Body of pancreas (tissue), 4 donors: ENCODE results near the gene KDM2B.

Source experiments
- POLR2A ChIP-seq, 3 donors: fragments of 450-650 bp; IDR thresholded peaks; one replicate each; pipeline ENCODE4 v1.6.1; 2016; ENCODE audit warnings: antibody characterized with exemption in 3 of 3, mild to moderate bottlenecking in 2 of 3
- TF ChIP-seq, protein P1 (sequence below), 7 experiments: fragments of 450-650 bp in 4 of 7; fragments of 200-600 bp in 3 of 7; sonication (generic) in 3 of 7; IDR thresholded peaks; one replicate each; pipeline ENCODE4 v1.5.1; 2016 to 2019; ENCODE audit warnings: antibody characterized with exemption in 7 of 7

GRCh38 chr12:121558956-121559355 lies 21.9 kb downstream of the KDM2B start:
- no peak for TF ChIP-seq POLR2A (IDR thresholded peaks at IDR 0.05)
- TF ChIP-seq, protein P1, sequence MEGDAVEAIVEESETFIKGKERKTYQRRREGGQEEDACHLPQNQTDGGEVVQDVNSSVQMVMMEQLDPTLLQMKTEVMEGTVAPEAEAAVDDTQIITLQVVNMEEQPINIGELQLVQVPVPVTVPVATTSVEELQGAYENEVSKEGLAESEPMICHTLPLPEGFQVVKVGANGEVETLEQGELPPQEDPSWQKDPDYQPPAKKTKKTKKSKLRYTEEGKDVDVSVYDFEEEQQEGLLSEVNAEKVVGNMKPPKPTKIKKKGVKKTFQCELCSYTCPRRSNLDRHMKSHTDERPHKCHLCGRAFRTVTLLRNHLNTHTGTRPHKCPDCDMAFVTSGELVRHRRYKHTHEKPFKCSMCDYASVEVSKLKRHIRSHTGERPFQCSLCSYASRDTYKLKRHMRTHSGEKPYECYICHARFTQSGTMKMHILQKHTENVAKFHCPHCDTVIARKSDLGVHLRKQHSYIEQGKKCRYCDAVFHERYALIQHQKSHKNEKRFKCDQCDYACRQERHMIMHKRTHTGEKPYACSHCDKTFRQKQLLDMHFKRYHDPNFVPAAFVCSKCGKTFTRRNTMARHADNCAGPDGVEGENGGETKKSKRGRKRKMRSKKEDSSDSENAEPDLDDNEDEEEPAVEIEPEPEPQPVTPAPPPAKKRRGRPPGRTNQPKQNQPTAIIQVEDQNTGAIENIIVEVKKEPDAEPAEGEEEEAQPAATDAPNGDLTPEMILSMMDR (IDR thresholded peaks at IDR 0.05), result no peak
